GM23338 (cell line): ENCODE measurements around the gene TFB2M. TPM values are rescaled to one million over a fixed set of nuclear protein-coding genes. Genes with fewer than 3 reads are reported as not detected.

Source experiments
- ATAC-seq: fragments of 200-7000 bp; cut with Tn5 transposase; 3 replicates; pipeline ENCODE4 v1.9.1; 2020
- DNase-seq: peaks from one replicate; pipeline ENCODE4 v3.0.0-alpha.2; 2015; ENCODE audit warnings: low spot score
- H2AFZ ChIP-seq: fragments of 200-600 bp; sonication (generic); 2 replicates; pipeline ENCODE4 v1.8.0; 2016; ENCODE audit warnings: antibody characterized with exemption, mild to moderate bottlenecking, moderate library complexity
- H3F3A ChIP-seq: fragments of 200-600 bp; sonication (generic); replicated peaks from 2 replicates; pipeline ENCODE4 v1.8.0; 2017; ENCODE audit warnings: antibody characterized with exemption, mixed run types, low read depth
- H3K27ac ChIP-seq: fragments of 200-600 bp; sonication (generic); 2 replicates; pipeline ENCODE4 v1.6.1; 2016; ENCODE audit warnings: low read depth
- H3K27me3 ChIP-seq: fragments of 200-600 bp; sonication (generic); 2 replicates; pipeline ENCODE4 v1.8.0; 2016; ENCODE audit warnings: mild to moderate bottlenecking, mixed run types, moderate library complexity; ENCODE audit not compliant: insufficient read depth
- H3K36me3 ChIP-seq: fragments of 200-600 bp; sonication (generic); 2 replicates; pipeline ENCODE4 v1.8.0; 2016; ENCODE audit warnings: mild to moderate bottlenecking; ENCODE audit not compliant: insufficient read depth
- H3K4me1 ChIP-seq: fragments of 200-600 bp; sonication (generic); 2 replicates; pipeline ENCODE4 v1.8.0; 2016; ENCODE audit warnings: mild to moderate bottlenecking, moderate library complexity; ENCODE audit not compliant: insufficient read depth
- H3K4me2 ChIP-seq: fragments of 200-600 bp; sonication (generic); 2 replicates; pipeline ENCODE4 v1.7.1; 2017; ENCODE audit warnings: mixed run types
- H3K4me3 ChIP-seq: fragments of 200-600 bp; sonication (generic); 2 replicates; pipeline ENCODE4 v1.6.1; 2016; ENCODE audit warnings: mixed run types
- H3K79me2 ChIP-seq: fragments of 200-600 bp; sonication (generic); replicated peaks from 2 replicates; pipeline ENCODE4 v1.8.0; 2017; ENCODE audit warnings: mild to moderate bottlenecking; ENCODE audit not compliant: insufficient read depth
- H3K9me2 ChIP-seq: fragments of 200-600 bp; sonication (generic); 2 replicates; pipeline ENCODE4 v1.8.0; 2017; ENCODE audit not compliant: insufficient read depth
- H4K20me1 ChIP-seq: fragments of 200-600 bp; sonication (generic); replicated peaks from 2 replicates; pipeline ENCODE4 v1.8.0; 2017; ENCODE audit warnings: mild to moderate bottlenecking; ENCODE audit not compliant: insufficient read depth
- H3K27ac Mint-ChIP-seq: 2 replicates; pipeline ENCODE4 v1.8.0; 2020; ENCODE audit warnings: inconsistent platforms, mild to moderate bottlenecking, moderate library complexity, mixed read lengths
- H3K27me3 Mint-ChIP-seq: 3 replicates; pipeline ENCODE4 v1.8.0; 2022; ENCODE audit warnings: low read depth, mild to moderate bottlenecking, moderate library complexity, mixed read lengths, inconsistent platforms; ENCODE audit not compliant: insufficient read depth, poor library complexity
- H3K36me3 Mint-ChIP-seq: 3 replicates; pipeline ENCODE4 v1.8.0; 2021; ENCODE audit warnings: low read depth, mild to moderate bottlenecking, inconsistent platforms, moderate library complexity, mixed read lengths
- H3K4me1 Mint-ChIP-seq: 3 replicates; pipeline ENCODE4 v1.8.0; 2020; ENCODE audit warnings: mild to moderate bottlenecking, inconsistent platforms, mixed read lengths
- H3K4me3 Mint-ChIP-seq: 3 replicates; pipeline ENCODE4 v1.8.0; 2021; ENCODE audit warnings: moderate library complexity, mild to moderate bottlenecking, inconsistent platforms, mixed read lengths
- H3K9me3 Mint-ChIP-seq: 3 replicates; pipeline ENCODE4 v1.8.0; 2020; ENCODE audit warnings: moderate library complexity, mild to moderate bottlenecking, inconsistent platforms, mixed read lengths
- CREB1 ChIP-seq: fragments of 250-450 bp; sonication (Bioruptor Pico); IDR thresholded peaks from 2 replicates; pipeline ENCODE4 v1.5.0; 2020; ENCODE audit warnings: low read depth, mild to moderate bottlenecking, moderate library complexity
- EZH2 ChIP-seq: fragments of 200-600 bp; sonication (generic); IDR thresholded peaks from one replicate; pipeline ENCODE4 v1.8.0; 2017; ENCODE audit warnings: antibody characterized with exemption, mild to moderate bottlenecking, low read depth; ENCODE audit not compliant: unreplicated experiment
- JUNB ChIP-seq: IDR thresholded peaks from one replicate; pipeline ENCODE4 v1.6.1; 2016; ENCODE audit warnings: antibody characterized with exemption; ENCODE audit not compliant: unreplicated experiment
- POLR2AphosphoS5 ChIP-seq: IDR thresholded peaks from 2 replicates; pipeline ENCODE4 v1.6.1; 2016; ENCODE audit warnings: antibody characterized with exemption, low read depth
- REST ChIP-seq: IDR thresholded peaks from one replicate; pipeline ENCODE4 v1.6.1; 2018; ENCODE audit warnings: antibody characterized with exemption; ENCODE audit not compliant: unreplicated experiment
- STAT1 ChIP-seq: IDR thresholded peaks from one replicate; pipeline ENCODE4 v1.6.1; 2016; ENCODE audit warnings: antibody characterized with exemption; ENCODE audit not compliant: unreplicated experiment
- ZNF114 ChIP-seq: fragments of 250-450 bp; sonication (Bioruptor Pico); IDR thresholded peaks from 2 replicates; pipeline ENCODE4 v1.5.0; 2020; ENCODE audit warnings: mild to moderate bottlenecking, moderate library complexity
- ZNF331 ChIP-seq: fragments of 250-450 bp; sonication (Bioruptor Pico); IDR thresholded peaks from 2 replicates; pipeline ENCODE4 v1.5.0; 2020; ENCODE audit warnings: low read depth, mild to moderate bottlenecking, moderate library complexity
- polyA plus RNA-seq: library from polyadenylated mRNA; unstranded; fragments of >200 nt; fragmentation: Nextera tagmentation; extraction: Ambion mirVana; gene quantifications from 2 replicates; pipeline ENCODE4 v1.2.1, GENCODE V29; 2016
- total RNA-seq: library from RNA; depleted of rRNA; stranded (reverse); fragments of >200 nt; shearing (Covaris generic); gene quantifications from 2 replicates; pipeline ENCODE4 v1.2.3, GENCODE V29; 2014

TFB2M gene
- total and polyA plus RNA-seq, 2 experiments from 2014 or later = 18.7 to 24.9 TPM

GRCh38 chr1:246577720-246578106 lies 11.7 kb upstream of the TFB2M start:
- H3K36me3 ChIP-seq = no peaks in the 10 kb centered on the region
- H3K4me3 ChIP-seq = no peak overlapping the region
- Mint-ChIP-seq H3K27me3 (peaks cover 2% of the 10 kb centered on the region), H3K36me3 (no peaks in the 10 kb centered on the region), H3K9me3 (no peaks in the 10 kb centered on the region), H3K27ac (peak overlapping the region; percentile 51; the same call in 1 of the 2 replicates), H3K4me1 (no peaks in the 10 kb centered on the region), H3K4me3 (no peak overlapping the region)
- H3K27me3 ChIP-seq = no peaks in the 10 kb centered on the region
- H3K4me2 ChIP-seq = no peak overlapping the region
- peaks cover 14% of the 10 kb centered on the region for H4K20me1 ChIP-seq
- no peaks in the 10 kb centered on the region for H3K9me2 ChIP-seq
- H3K4me1 ChIP-seq = no peaks in the 10 kb centered on the region
- DNase-seq = no peak
- H2AFZ ChIP-seq = no peak overlapping the region
- ATAC-seq = no peak
- TF ChIP-seq STAT1 = no peak
- H3K27ac ChIP-seq = no peak overlapping the region
- H3K79me2 ChIP-seq = peaks cover 84% of the 10 kb centered on the region
- H3F3A ChIP-seq = no peaks in the 10 kb centered on the region

- ATAC-seq = no peak
- peaks cover 10% of the 10 kb centered on the region for H4K20me1 ChIP-seq
- peaks cover 84% of the 10 kb centered on the region for H3K79me2 ChIP-seq
- no peaks in the 10 kb centered on the region for H3K27me3 ChIP-seq
- H3K4me3 ChIP-seq = no peak overlapping the region
- no peaks in the 10 kb centered on the region for H3K36me3 Mint-ChIP-seq
- TF ChIP-seq CREB1 (no peak), POLR2AphosphoS5 (no peak), REST (no peak), ZNF114 (CRISPR knock-in tag) (no peak), JUNB (no peak), STAT1 (no peak), ZNF331 (CRISPR knock-in tag) (no peak), EZH2 (no peak)
- H3F3A ChIP-seq = no peaks in the 10 kb centered on the region
- no peak overlapping the region for H3K4me3 Mint-ChIP-seq
- H3K9me2 ChIP-seq = no peaks in the 10 kb centered on the region
- no peak for DNase-seq
- no peaks in the 10 kb centered on the region for H3K9me3 Mint-ChIP-seq
- H3K4me1 ChIP-seq = no peaks in the 10 kb centered on the region
- H3K27me3 Mint-ChIP-seq = peaks cover 2% of the 10 kb centered on the region
- no peak overlapping the region for H2AFZ ChIP-seq
- no peaks in the 10 kb centered on the region for H3K36me3 ChIP-seq
- no peak overlapping the region for H3K4me2 ChIP-seq
- no peaks in the 10 kb centered on the region for H3K4me1 Mint-ChIP-seq
- no peak overlapping the region for H3K27ac ChIP-seq
- H3K27ac Mint-ChIP-seq = no peak overlapping the region
Observed at GRCh38 chr1:246577082-246577719, 11.1 kb upstream of the TFB2M start.
